Osteocyte (in vitro differentiated cells): ENCODE measurements around the gene CSNK1A1L. TPM values are rescaled to one million over a fixed set of nuclear protein-coding genes. Genes with fewer than 3 reads are reported as not detected.
A peak's percentile ranks its signal among the peaks of the same experiment; 100 is the strongest.

Experiments
- DNase-seq: peaks from one replicate; pipeline ENCODE4 v3.0.0; 2021; ENCODE audit warnings: mixed read lengths; ENCODE audit not compliant: unreplicated experiment; ENCODE audit errors: extremely low spot score
- H3K27ac Mint-ChIP-seq: one replicate; pipeline ENCODE4 v1.8.0; 2021; ENCODE audit warnings: mild to moderate bottlenecking, mixed read lengths; ENCODE audit not compliant: unreplicated experiment
- H3K27me3 Mint-ChIP-seq: one replicate; pipeline ENCODE4 v1.8.0; 2021; ENCODE audit warnings: mixed read lengths; ENCODE audit not compliant: unreplicated experiment
- H3K36me3 Mint-ChIP-seq: one replicate; pipeline ENCODE4 v1.8.0; 2021; ENCODE audit warnings: mixed read lengths; ENCODE audit not compliant: unreplicated experiment
- H3K4me1 Mint-ChIP-seq: one replicate; pipeline ENCODE4 v1.8.0; 2021; ENCODE audit warnings: mixed read lengths; ENCODE audit not compliant: unreplicated experiment
- H3K4me3 Mint-ChIP-seq: one replicate; pipeline ENCODE4 v1.8.0; 2021; ENCODE audit warnings: mild to moderate bottlenecking, moderate library complexity, mixed read lengths; ENCODE audit not compliant: unreplicated experiment
- H3K9me3 Mint-ChIP-seq: one replicate; pipeline ENCODE4 v1.8.0; 2021; ENCODE audit warnings: mixed read lengths; ENCODE audit not compliant: unreplicated experiment
- CTCF ChIP-seq: fragments of 200-600 bp; sonication (generic); IDR thresholded peaks from 2 replicates; pipeline ENCODE4 v1.5.0; 2021; ENCODE audit warnings: antibody characterized with exemption, mild to moderate bottlenecking, moderate library complexity
- total RNA-seq: library from RNA; stranded (reverse); gene quantifications from 2 replicates; pipeline ENCODE4 v1.2.1, GENCODE V29; 2021

The CSNK1A1L gene
- total RNA-seq, 1 donor from 2014 or later = not detected

DNA sequence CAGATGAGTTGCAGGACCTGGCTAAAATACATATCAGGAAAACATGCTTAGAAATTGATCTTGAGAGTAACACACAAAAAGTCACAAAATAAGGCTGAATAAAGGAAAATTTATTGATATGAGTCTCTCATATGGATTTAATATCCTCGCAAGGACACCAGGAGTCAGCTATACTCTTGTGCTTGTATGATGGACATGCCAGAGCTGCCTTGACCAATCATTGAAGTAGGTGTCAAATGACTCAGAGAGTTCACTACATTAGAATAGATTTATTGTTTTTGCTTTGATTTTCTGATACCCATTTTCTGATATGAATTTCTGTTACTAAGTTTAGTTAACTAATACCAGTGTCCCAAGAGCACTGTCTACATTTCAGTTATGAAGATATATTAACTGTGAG, 37.4 kb upstream of the CSNK1A1L start:
- no peak for TF ChIP-seq CTCF
- no peaks in the 10 kb centered on the region for H3K36me3 Mint-ChIP-seq
- H3K4me1 Mint-ChIP-seq = peaks cover 11% of the 10 kb centered on the region
- peaks cover 3% of the 10 kb centered on the region for H3K9me3 Mint-ChIP-seq
- no peaks in the 10 kb centered on the region for H3K27me3 Mint-ChIP-seq
- H3K4me3 Mint-ChIP-seq = no peak overlapping the region
- no peak for DNase-seq
- H3K27ac Mint-ChIP-seq = no peak overlapping the region

DNA sequence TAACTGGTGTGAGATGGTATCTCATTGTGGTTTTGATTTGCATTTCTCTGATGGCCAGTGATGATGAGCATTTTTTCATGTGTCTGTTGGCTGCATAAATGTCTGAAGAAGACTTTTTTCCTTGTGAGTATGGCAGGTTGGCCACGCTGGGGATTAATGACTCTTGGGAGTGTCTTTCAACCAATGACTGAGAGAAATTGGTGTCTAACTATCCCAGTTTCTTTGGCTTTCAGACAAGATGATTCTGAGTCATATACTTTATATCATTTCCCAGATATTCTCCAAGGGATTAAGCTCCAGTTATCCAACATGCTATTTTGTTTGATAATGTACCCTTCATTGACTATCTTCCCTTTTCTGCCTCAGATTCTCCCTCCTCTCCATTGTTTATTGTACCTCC, 35.5 kb upstream of the CSNK1A1L start:
- no peak for DNase-seq
- H3K27me3 Mint-ChIP-seq = no peaks in the 10 kb centered on the region
- H3K27ac Mint-ChIP-seq = no peak overlapping the region
- H3K4me3 Mint-ChIP-seq = no peak overlapping the region
- TF ChIP-seq CTCF = no peak
- H3K9me3 Mint-ChIP-seq = no peaks in the 10 kb centered on the region
- no peaks in the 10 kb centered on the region for H3K36me3 Mint-ChIP-seq
- peaks cover 19% of the 10 kb centered on the region for H3K4me1 Mint-ChIP-seq

DNA sequence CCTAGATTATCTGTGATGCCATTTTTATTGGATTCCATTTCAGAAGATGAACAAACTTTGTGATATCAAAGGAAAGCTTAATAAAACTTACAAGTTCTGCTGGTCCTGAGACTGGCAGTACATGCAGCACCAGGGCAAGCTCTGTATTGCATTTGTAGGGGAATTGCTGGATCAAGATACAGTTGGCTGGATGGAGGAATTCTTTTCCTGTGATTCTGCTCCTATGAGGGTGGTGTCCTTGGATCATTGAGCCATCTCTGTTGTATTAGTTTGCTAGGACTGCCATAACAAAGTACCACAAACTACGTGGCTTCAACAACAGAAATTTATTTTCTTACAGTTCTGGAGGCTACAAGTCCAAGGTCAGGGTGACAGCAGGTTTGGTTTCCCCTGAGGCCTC, 33.9 kb upstream of the CSNK1A1L start:
- peaks cover 27% of the 10 kb centered on the region for H3K4me1 Mint-ChIP-seq
- no peak overlapping the region for H3K27ac Mint-ChIP-seq
- H3K36me3 Mint-ChIP-seq = no peaks in the 10 kb centered on the region
- no peaks in the 10 kb centered on the region for H3K9me3 Mint-ChIP-seq
- H3K4me3 Mint-ChIP-seq = no peak overlapping the region
- no peak for DNase-seq
- TF ChIP-seq CTCF = no peak
- no peaks in the 10 kb centered on the region for H3K27me3 Mint-ChIP-seq

- no peaks in the 10 kb centered on the region for H3K9me3 Mint-ChIP-seq
These were observed 33.5 kb upstream of the CSNK1A1L start for GRCh38 chr13:37138926-37139325.

DNA sequence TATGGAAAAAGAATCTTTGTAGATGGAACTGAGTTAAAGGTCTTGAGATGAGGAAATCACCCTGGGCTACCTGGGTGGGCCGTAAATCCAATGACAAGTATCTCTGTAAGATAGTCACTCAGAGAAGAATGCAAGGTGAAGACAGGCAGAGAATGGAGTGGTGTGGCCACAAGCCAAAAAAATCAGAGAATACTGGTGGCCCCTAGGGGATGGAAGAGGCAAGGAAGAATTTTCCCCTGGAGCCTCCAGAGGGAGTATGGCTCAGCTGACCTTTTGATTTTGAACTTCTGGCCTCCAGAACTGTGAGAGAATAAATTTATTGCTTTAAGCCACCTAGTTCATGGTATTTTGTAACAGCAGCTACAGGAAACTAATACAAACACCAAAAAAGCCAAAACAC, 32.7 kb upstream of the CSNK1A1L start:
- no peak for DNase-seq
- H3K9me3 Mint-ChIP-seq = no peaks in the 10 kb centered on the region
- peak; percentile 38 for TF ChIP-seq CTCF
- no peaks in the 10 kb centered on the region for H3K36me3 Mint-ChIP-seq
- peaks cover 29% of the 10 kb centered on the region for H3K4me1 Mint-ChIP-seq
- H3K4me3 Mint-ChIP-seq = no peak overlapping the region
- H3K27me3 Mint-ChIP-seq = no peaks in the 10 kb centered on the region
- no peak overlapping the region for H3K27ac Mint-ChIP-seq

More at GRCh38 chr13:37138926-37139325, 33.5 kb upstream of the CSNK1A1L start:
- H3K27ac Mint-ChIP-seq = no peak overlapping the region
- no peak overlapping the region for H3K4me3 Mint-ChIP-seq
- H3K4me1 Mint-ChIP-seq = peaks cover 29% of the 10 kb centered on the region
- TF ChIP-seq CTCF = no peak
- no peaks in the 10 kb centered on the region for H3K36me3 Mint-ChIP-seq
- no peaks in the 10 kb centered on the region for H3K27me3 Mint-ChIP-seq
- DNase-seq = no peak
